ENCODE measurements around the gene RRP12.
"Not testable (repeated sequence)": the region's sequence is repeated elsewhere in the genome, so short reads cannot be mapped to it uniquely, and the experiment has no call there.

Gene RRP12

DNA sequence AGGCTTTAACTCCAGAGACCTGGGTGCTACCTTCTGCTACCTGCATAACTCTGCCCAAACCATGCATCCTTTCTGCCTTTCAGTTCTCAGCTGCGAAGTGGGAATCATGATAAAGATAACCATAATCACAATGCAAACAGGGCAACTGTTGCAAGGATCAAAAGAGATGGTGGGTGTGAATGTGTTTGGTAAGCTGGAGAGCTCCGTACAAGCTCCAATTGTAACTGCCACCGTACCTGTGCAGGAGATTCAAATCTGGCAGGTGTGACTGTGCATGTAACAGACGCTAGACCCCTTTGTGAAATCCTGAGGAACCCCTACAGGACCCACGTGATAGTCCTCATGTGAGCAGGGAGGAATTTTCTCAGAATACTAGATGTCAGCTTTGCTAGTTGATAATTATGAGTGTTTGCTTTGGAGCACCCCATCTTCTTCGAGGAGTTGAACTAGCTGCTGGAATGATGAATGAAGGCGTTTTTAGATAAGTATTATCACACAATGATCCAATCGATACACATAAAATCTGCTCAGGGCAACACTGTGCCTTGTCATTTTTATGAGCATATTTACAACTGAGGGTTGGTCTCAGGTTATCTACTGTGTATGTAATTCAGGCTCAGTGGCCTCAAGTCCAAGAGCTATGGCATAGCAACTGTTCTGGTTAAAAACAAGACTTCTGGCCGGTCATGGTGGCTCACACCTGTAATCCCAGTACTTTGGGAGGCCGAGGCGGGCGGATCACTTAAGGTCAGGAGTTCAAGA is 51.2 kb downstream of the RRP12 start:
- no peak for DNase-seq (ENCODE audit: low read depth)
- no peak overlapping the region for H3K4me3 ChIP-seq (ENCODE audit: low read length)
- TF ChIP-seq, protein P1, sequence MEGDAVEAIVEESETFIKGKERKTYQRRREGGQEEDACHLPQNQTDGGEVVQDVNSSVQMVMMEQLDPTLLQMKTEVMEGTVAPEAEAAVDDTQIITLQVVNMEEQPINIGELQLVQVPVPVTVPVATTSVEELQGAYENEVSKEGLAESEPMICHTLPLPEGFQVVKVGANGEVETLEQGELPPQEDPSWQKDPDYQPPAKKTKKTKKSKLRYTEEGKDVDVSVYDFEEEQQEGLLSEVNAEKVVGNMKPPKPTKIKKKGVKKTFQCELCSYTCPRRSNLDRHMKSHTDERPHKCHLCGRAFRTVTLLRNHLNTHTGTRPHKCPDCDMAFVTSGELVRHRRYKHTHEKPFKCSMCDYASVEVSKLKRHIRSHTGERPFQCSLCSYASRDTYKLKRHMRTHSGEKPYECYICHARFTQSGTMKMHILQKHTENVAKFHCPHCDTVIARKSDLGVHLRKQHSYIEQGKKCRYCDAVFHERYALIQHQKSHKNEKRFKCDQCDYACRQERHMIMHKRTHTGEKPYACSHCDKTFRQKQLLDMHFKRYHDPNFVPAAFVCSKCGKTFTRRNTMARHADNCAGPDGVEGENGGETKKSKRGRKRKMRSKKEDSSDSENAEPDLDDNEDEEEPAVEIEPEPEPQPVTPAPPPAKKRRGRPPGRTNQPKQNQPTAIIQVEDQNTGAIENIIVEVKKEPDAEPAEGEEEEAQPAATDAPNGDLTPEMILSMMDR (conservative IDR thresholded peaks at IDR 0.05; ENCODE audit: low read length) = no peak

DNA sequence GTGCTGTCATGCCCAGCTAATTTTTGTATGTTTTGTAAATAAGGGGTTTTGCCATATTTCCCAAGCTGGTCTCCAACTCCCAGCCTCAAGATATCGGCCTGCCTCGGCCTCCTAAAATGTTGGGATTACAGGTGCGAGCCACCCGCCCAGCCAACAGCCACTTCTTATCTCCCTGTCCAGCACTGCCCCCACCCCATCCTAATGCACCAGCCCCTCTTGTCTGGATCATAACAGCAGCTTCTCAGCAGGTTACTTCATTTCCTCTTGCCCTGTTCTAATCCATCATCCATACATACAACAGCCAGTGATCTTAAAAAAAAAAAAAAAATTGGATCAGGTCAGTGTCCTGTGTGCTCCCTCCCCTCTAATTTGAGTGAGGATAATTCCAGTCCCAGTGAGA is 53.8 kb downstream of the RRP12 start:
- DNase-seq (ENCODE audit: low read depth) = no peak
- TF ChIP-seq, protein P1 (conservative IDR thresholded peaks at IDR 0.05; ENCODE audit: low read length) = no peak
- no peak overlapping the region for H3K4me3 ChIP-seq (ENCODE audit: low read length)

DNA sequence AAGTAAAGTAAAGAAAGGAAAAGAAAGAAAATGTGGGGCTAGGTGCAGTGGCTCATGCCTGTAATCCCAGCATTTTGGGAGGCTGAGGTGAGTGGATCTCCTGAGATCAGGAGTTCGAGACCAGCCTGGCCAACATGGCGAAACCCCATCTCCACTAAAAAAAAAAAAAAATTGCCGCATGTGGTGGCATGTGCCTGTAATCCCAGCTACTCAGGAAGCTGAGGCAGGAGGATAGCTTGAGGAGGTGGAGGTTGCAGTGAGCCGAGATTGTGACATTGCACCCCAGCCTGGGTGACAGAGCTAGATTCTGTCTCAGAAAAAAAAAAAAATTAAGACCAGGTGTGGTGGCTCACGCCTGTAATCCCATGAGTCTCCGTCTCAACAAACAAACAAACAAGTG is 57.5 kb downstream of the RRP12 start:
- H3K4me3 ChIP-seq (ENCODE audit: low read length); DNase-seq (ENCODE audit: low read depth): not testable (repeated sequence)

DNA sequence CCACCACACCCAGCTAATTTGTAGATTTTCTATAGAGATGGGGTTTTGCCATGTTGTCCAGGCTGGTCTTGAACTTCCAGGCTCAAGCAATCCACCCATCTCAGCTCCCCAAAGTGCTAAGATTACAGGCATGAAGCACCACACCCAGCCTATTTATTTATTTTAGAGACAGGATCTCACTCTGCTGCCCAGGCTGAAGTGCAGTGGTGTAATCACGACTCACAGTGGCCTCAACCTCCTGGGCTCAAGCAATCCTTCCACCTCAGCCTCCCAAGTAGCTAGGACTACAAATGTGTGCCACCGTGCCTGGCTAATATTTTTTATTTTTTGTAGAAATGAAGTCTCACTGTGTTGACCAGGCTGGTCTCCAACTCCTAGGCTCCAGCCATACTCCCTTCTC is 59.7 kb downstream of the RRP12 start:
- no peak for DNase-seq (ENCODE audit: low read depth)
- TF ChIP-seq, protein P1 (conservative IDR thresholded peaks at IDR 0.05; ENCODE audit: low read length) = no peak
- H3K4me3 ChIP-seq (ENCODE audit: low read length) = no peak overlapping the region

DNA sequence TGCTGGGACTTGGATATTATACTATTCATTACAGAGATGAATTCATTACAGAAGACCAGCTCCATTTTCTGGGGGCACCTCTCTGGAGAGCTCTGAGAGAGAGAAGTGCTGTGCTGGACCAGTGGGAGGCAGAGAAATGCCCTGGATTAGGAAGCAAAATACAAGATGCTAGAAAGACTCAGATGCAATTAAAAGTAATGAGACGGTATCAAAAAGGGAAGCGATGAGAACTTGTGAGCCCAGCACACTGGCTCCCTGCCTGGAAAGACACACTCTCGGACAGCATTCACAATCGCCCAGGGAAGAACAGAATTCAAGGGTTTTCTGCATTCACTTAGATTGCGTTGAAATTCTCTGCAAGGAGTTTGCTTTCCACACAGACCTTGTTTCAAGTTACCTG is 63.1 kb downstream of the RRP12 start:
- H3K4me3 ChIP-seq (ENCODE audit: low read length) = no peak overlapping the region
- no peak for DNase-seq (ENCODE audit: low read depth)
- TF ChIP-seq, protein P1 (conservative IDR thresholded peaks at IDR 0.05; ENCODE audit: low read length) = no peak

DNA sequence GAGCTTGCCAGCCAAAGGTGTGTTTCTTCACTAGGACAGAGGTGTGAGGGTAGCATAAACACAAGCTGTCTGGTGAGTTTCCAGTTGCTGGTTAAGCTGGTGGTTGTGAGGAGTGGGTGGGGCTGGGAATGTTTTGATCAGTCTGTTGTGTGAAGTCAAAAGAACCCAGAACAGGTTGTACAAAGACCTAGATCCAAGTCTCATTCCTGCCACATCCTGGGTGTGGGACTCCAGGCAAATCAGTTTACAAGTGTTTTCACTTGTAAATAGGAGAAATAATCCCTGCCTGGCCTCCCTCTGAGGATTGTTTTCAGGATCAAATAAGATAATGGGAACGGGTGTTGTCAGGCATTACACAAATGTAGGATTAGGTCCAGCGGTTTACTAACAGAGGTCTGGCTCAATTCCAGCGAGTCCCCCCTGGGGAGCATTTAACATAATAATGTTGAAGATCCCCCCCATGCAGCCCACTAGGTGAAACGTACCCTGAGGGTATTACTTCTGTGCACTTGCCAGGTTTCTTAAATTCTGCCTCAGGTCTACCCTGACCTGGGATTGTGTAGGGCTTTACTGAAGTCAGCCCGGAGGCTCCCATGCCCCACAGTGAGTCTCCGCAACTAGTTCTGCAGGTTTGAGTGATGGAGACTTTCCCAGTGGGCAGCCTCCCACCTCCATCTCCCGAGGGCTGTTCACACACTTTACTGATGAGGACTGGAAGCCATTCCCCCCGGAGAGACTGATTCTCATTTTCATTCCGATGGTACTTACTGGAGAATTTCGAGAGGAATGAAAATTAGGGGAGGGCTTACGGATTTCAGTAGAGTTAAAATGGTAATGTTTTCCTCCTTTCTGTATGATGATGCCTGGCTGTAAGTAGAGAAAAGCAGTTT is 64.0 kb downstream of the RRP12 start:
- DNase-seq (ENCODE audit: low read depth) = no peak

DNA sequence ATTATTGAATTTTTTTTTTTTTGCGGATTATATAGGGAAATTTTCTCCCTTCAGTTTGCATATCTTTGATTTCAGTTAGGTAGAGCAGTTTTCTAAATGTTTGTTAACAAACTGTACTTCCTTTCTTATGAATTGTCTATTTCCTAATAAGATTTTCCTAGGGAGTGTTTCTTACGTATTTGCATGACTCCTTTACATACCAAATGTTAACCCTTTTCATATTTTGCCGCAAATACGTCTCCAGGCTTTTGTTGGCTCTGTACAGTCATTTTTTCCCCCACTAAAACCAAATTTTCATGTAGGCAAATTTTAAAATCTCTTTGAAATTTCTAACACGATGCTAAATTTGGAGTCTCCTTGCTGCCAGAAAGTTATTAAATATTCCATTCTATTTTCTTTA is 64.7 kb downstream of the RRP12 start:
- H3K4me3 ChIP-seq (ENCODE audit: low read length) = no peak overlapping the region
- TF ChIP-seq, protein P1 (conservative IDR thresholded peaks at IDR 0.05; ENCODE audit: low read length) = no peak
- DNase-seq (ENCODE audit: low read depth) = peak; percentile 17

More for the DNA sequence above, 64.0 kb downstream of the RRP12 start:
- TF ChIP-seq, protein P1 (conservative IDR thresholded peaks at IDR 0.05; ENCODE audit: low read length) = no peak
- no peak overlapping the region for H3K4me3 ChIP-seq (ENCODE audit: low read length)

Data from AG10803 (cell line).